GM15510 (cell line): ENCODE measurements around the gene SPINDOC.

Experiments used
- POLR2A ChIP-seq: IDR thresholded peaks from 3 replicates; pipeline ENCODE4 v1.6.1; 2011; ENCODE audit warnings: borderline replicate concordance; ENCODE audit not compliant: insufficient read length; ENCODE audit errors: extremely low read depth

SPINDOC gene

GRCh38 chr11:63858628-63859550 is 45.6 kb downstream of the SPINDOC start:
- TF ChIP-seq POLR2A, result no peak

- TF ChIP-seq POLR2A, result no peak
Measured at GRCh38 chr11:63862923-63863322, 49.7 kb downstream of the SPINDOC start.

- TF ChIP-seq POLR2A, result no peak
Measured at GRCh38 chr11:63866211-63866610, 53.0 kb downstream of the SPINDOC start.

- no peak for TF ChIP-seq POLR2A
Measured at GRCh38 chr11:63867511-63867910, 54.3 kb downstream of the SPINDOC start.

- TF ChIP-seq POLR2A, result no peak
Measured at GRCh38 chr11:63868399-63869064, 55.3 kb downstream of the SPINDOC start.

GRCh38 chr11:63869171-63869591 is 55.9 kb downstream of the SPINDOC start:
- TF ChIP-seq POLR2A, result no peak

- TF ChIP-seq POLR2A, result no peak
Measured at GRCh38 chr11:63869683-63870082, 56.4 kb downstream of the SPINDOC start.

- TF ChIP-seq POLR2A, result no peak
Measured at GRCh38 chr11:63870351-63871140, 57.3 kb downstream of the SPINDOC start.

GRCh38 chr11:63871962-63872799 is 58.9 kb downstream of the SPINDOC start:
- TF ChIP-seq POLR2A, result no peak

GRCh38 chr11:63872800-63873197 is 59.5 kb downstream of the SPINDOC start:
- TF ChIP-seq POLR2A, result no peak

- no peak for TF ChIP-seq POLR2A
Measured at GRCh38 chr11:63873311-63873710, 60.1 kb downstream of the SPINDOC start.

- TF ChIP-seq POLR2A, result no peak
Measured at GRCh38 chr11:63874511-63874910, 61.3 kb downstream of the SPINDOC start.

- no peak for TF ChIP-seq POLR2A
Measured at GRCh38 chr11:63875506-63876065, 62.3 kb downstream of the SPINDOC start.

GRCh38 chr11:63876616-63877015 is 63.4 kb downstream of the SPINDOC start:
- no peak for TF ChIP-seq POLR2A
